HEK293T (cell line): ENCODE data around the gene IPO4.

Source experiments
- ARNT ChIP-seq: fragments of 450-650 bp; IDR thresholded peaks from 2 replicates; pipeline ENCODE4 v1.6.1; 2017; ENCODE audit warnings: mild to moderate bottlenecking
- CTBP1 ChIP-seq: fragments of 450-650 bp; IDR thresholded peaks from 2 replicates; pipeline ENCODE4 v1.6.1; 2016; ENCODE audit warnings: borderline replicate concordance
- ELF4 ChIP-seq: fragments of 450-650 bp; IDR thresholded peaks from 2 replicates; pipeline ENCODE4 v1.6.1; 2017; ENCODE audit warnings: antibody characterized with exemption
- FOXA1 ChIP-seq: fragments of 450-650 bp; IDR thresholded peaks from 2 replicates; pipeline ENCODE4 v1.6.1; 2016; ENCODE audit warnings: mild to moderate bottlenecking
- FOXM1 ChIP-seq: fragments of 450-650 bp; IDR thresholded peaks from 2 replicates; pipeline ENCODE4 v1.6.1; 2017; ENCODE audit warnings: mild to moderate bottlenecking, borderline replicate concordance
- SP1 ChIP-seq: fragments of 450-650 bp; IDR thresholded peaks from 2 replicates; pipeline ENCODE4 v1.6.1; 2017
- SUZ12 ChIP-seq: fragments of 450-650 bp; IDR thresholded peaks from 2 replicates; pipeline ENCODE4 v1.6.1; 2016; ENCODE audit warnings: mild to moderate bottlenecking
- ZNF384 ChIP-seq: fragments of 450-650 bp; IDR thresholded peaks from 2 replicates; pipeline ENCODE4 v1.6.1; 2016
- TF ChIP-seq, protein P1 (sequence below): fragments of 450-650 bp; IDR thresholded peaks from 2 replicates; pipeline ENCODE4 v1.6.1; 2016

DNA sequence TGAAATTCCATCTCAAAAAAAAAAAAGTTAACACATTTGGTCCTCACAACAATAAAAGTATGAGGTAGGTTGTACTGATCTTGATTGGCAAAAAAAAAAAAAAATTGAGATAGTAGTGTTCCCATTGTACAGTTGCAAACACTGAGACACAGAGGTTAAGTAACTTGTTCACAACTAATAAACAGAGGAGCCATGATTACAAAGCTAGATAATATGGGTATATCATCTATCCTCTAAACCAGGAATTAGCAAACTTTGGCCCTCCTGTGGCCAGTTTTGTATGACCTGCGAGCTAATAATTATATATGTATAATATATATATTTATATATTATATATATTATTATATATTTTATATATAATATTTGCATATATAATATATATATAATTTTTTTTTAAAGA is 54.9 kb downstream of the IPO4 start:
- TF ChIP-seq FOXA1 (no peak), ZNF384 (no peak; the same call in 1 of the 2 replicates), FOXM1 (no peak), SP1 (no peak), ELF4 (no peak), ARNT (no peak), CTBP1 (no peak), SUZ12 (no peak)
- TF ChIP-seq, protein P1, sequence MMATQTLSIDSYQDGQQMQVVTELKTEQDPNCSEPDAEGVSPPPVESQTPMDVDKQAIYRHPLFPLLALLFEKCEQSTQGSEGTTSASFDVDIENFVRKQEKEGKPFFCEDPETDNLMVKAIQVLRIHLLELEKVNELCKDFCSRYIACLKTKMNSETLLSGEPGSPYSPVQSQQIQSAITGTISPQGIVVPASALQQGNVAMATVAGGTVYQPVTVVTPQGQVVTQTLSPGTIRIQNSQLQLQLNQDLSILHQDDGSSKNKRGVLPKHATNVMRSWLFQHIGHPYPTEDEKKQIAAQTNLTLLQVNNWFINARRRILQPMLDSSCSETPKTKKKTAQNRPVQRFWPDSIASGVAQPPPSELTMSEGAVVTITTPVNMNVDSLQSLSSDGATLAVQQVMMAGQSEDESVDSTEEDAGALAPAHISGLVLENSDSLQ: no peak
